ENCODE results near the gene TYSND1.
A peak's percentile ranks its signal among the peaks of the same experiment; 100 is the strongest.

The TYSND1 gene

DNA sequence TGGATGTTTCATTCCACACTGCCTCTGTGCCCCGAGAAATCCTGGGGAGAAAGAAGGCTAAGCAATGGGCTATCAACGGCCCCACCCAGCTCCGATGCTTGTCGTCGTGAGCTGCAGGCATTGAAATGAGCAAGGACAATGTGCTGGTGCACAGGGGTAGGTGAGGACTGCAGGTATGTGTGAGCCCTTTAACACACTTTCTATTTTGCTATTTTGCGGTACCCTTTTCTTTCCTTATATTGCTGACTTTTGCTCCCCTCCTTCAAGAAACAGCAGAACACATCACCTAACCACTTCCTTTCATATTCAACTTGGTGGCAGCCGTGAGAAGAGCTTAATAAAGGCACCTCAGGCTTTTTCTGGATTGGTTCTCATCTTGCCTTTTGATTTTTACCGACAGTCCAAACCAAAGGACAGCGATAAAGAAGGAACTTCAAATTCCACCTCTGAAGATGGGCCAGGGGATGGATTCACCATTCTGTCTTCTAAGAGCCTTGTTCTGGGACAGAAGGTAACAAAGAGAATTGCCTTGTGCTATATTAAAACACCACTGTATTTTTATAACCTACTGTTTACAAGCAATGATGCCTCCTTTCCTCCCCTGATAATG is 53.1 kb downstream of the TYSND1 start:
- Histone ChIP-seq H3K9me3 (ENCODE audit: control insufficient read depth, insufficient read depth, low read length) (no peaks in the 10 kb centered on the region), H3K4me2 (ENCODE audit: low read length) (no peak overlapping the region)

DNA sequence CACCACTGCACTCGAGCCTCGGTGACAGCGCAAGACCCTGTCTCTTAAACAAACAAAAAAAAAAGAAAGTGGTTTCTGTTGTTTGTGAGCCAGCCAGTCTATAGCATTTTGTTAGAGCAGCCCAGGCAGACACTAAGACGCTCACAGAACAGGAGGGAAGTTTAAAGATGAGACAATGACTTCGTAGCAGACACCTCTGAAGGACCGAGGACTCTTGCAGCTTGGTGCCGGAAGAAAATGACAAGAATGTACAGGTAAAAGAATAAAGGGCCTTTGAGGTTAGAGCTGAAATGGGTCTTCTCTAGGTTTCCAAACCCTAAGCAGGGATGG is 54.1 kb downstream of the TYSND1 start:
- no peaks in the 10 kb centered on the region for H4K20me1 ChIP-seq (ENCODE audit: control insufficient read depth, insufficient read depth, low read depth, low read length)
- no peak overlapping the region for H3K4me2 ChIP-seq (ENCODE audit: low read length)
- no peaks in the 10 kb centered on the region for H3K9me3 ChIP-seq (ENCODE audit: control insufficient read depth, insufficient read depth, low read length)
- TF ChIP-seq, protein P1, sequence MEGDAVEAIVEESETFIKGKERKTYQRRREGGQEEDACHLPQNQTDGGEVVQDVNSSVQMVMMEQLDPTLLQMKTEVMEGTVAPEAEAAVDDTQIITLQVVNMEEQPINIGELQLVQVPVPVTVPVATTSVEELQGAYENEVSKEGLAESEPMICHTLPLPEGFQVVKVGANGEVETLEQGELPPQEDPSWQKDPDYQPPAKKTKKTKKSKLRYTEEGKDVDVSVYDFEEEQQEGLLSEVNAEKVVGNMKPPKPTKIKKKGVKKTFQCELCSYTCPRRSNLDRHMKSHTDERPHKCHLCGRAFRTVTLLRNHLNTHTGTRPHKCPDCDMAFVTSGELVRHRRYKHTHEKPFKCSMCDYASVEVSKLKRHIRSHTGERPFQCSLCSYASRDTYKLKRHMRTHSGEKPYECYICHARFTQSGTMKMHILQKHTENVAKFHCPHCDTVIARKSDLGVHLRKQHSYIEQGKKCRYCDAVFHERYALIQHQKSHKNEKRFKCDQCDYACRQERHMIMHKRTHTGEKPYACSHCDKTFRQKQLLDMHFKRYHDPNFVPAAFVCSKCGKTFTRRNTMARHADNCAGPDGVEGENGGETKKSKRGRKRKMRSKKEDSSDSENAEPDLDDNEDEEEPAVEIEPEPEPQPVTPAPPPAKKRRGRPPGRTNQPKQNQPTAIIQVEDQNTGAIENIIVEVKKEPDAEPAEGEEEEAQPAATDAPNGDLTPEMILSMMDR (IDR thresholded peaks at IDR 0.05; ENCODE audit: low read depth, low read length, poor library complexity, severe bottlenecking) = no peak
- no peak for TF ChIP-seq EZH2phosphoT487 (IDR thresholded peaks at IDR 0.05; ENCODE audit: borderline replicate concordance, low read length)
- no peaks in the 10 kb centered on the region for H3K9me2 ChIP-seq (replicated peaks; ENCODE audit: control insufficient read depth, low read length)
- H3F3A ChIP-seq (ENCODE audit: control insufficient read depth, insufficient read depth) = no peaks in the 10 kb centered on the region
- no peaks in the 10 kb centered on the region for H3K79me2 ChIP-seq (ENCODE audit: control insufficient read depth, low read length)
- no peaks in the 10 kb centered on the region for H3K36me3 ChIP-seq (ENCODE audit: control insufficient read depth, low read length)
- H3K4me1 ChIP-seq (ENCODE audit: control insufficient read depth, low read length) = no peaks in the 10 kb centered on the region
- no peak overlapping the region for H3K4me3 ChIP-seq (ENCODE audit: low read length)
- H3K27ac ChIP-seq (ENCODE audit: low read depth, low read length) = no peak overlapping the region
- peaks cover 12% of the 10 kb centered on the region for H3K27me3 ChIP-seq (ENCODE audit: control insufficient read depth, low read length)

More for the DNA sequence above, 53.1 kb downstream of the TYSND1 start:
- Histone ChIP-seq H3K36me3 (ENCODE audit: control insufficient read depth, low read length) (no peaks in the 10 kb centered on the region), H4K20me1 (ENCODE audit: control insufficient read depth, insufficient read depth, low read depth, low read length) (no peaks in the 10 kb centered on the region), H3K79me2 (ENCODE audit: control insufficient read depth, low read length) (no peaks in the 10 kb centered on the region), H3K9me2 (replicated peaks; ENCODE audit: control insufficient read depth, low read length) (no peaks in the 10 kb centered on the region), H3K27me3 (ENCODE audit: control insufficient read depth, low read length) (peaks cover 12% of the 10 kb centered on the region), H3F3A (ENCODE audit: control insufficient read depth, insufficient read depth) (no peaks in the 10 kb centered on the region), H3K27ac (ENCODE audit: low read depth, low read length) (no peak overlapping the region), H3K4me1 (ENCODE audit: control insufficient read depth, low read length) (no peaks in the 10 kb centered on the region), H3K4me3 (ENCODE audit: low read length) (no peak overlapping the region)
- peak; percentile 51; the same call in 1 of the 2 replicates for TF ChIP-seq EZH2phosphoT487 (IDR thresholded peaks at IDR 0.05; ENCODE audit: borderline replicate concordance, low read length)
- TF ChIP-seq, protein P1 (IDR thresholded peaks at IDR 0.05; ENCODE audit: low read depth, low read length, poor library complexity, severe bottlenecking) = no peak

DNA sequence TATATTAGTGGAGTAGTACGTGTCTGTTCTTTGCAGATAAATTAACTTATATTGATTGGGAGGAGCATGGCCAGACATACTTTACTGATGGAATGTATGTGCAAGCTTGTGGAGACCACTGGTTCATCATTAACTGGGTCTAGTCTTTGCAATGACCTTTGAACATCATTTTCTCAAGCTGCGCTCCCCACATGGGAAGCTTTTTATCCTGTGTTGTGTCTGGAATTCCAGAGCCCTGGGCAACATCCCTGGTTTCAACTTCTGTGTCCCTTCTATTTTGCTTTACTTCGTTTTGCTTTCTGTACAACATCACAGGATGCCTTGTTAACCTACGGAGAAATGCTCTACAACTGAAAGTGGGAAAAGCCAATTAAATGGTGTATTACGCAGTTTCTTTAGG is 55.5 kb downstream of the TYSND1 start:
- no peak overlapping the region for H3K4me2 ChIP-seq (ENCODE audit: low read length)
- H3K27me3 ChIP-seq (ENCODE audit: control insufficient read depth, low read length) = peaks cover 12% of the 10 kb centered on the region
- no peak overlapping the region for H3K4me3 ChIP-seq (ENCODE audit: low read length)
- H4K20me1 ChIP-seq (ENCODE audit: control insufficient read depth, insufficient read depth, low read depth, low read length) = no peaks in the 10 kb centered on the region
- H3K36me3 ChIP-seq (ENCODE audit: control insufficient read depth, low read length) = no peaks in the 10 kb centered on the region
- no peaks in the 10 kb centered on the region for H3K79me2 ChIP-seq (ENCODE audit: control insufficient read depth, low read length)
- no peaks in the 10 kb centered on the region for H3F3A ChIP-seq (ENCODE audit: control insufficient read depth, insufficient read depth)
- no peak overlapping the region for H3K27ac ChIP-seq (ENCODE audit: low read depth, low read length)
- H3K9me3 ChIP-seq (ENCODE audit: control insufficient read depth, insufficient read depth, low read length) = no peaks in the 10 kb centered on the region
- TF ChIP-seq, protein P1 (IDR thresholded peaks at IDR 0.05; ENCODE audit: low read depth, low read length, poor library complexity, severe bottlenecking) = no peak
- TF ChIP-seq EZH2phosphoT487 (IDR thresholded peaks at IDR 0.05; ENCODE audit: borderline replicate concordance, low read length) = no peak
- no peaks in the 10 kb centered on the region for H3K4me1 ChIP-seq (ENCODE audit: control insufficient read depth, low read length)
- H3K9me2 ChIP-seq (replicated peaks; ENCODE audit: control insufficient read depth, low read length) = no peaks in the 10 kb centered on the region

Data from DOHH2 (cell line).